CD4-positive, alpha-beta T cell treated with Interleukin-1 beta for 1 hour (primary cell): ENCODE data around the gene NF1.

Experiments used
- DNase-seq, 2 donors: peaks; one replicate each; pipeline ENCODE4 v3.0.0-alpha.2; 2020 to 2022

NF1 gene

GRCh38 chr17:31388770-31389656 lies 294.2 kb downstream of the NF1 start:
- peak; percentile 41 to 43 for DNase-seq

GRCh38 chr17:31389657-31390381 lies 295.0 kb downstream of the NF1 start:
- DNase-seq: no peak

DNA sequence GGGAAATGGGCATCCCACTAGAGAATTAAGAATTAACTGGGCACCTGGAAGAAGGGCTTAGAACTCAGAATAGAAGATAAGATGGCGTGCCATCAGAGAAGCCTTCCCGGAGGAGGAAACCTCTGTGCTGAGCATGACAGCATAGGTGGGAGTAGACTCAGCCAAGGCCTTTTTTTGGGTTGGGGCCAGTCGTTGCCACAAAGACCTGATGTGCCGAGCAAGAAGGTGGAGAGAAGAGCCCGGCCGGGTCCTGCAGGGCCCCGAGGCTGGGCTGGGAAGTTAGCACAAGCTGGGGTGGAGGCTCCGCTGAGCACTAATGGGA lies 295.6 kb downstream of the NF1 start:
- DNase-seq: no peak

- DNase-seq: no peak
Observed at GRCh38 chr17:31390748-31391495, 296.1 kb downstream of the NF1 start.

GRCh38 chr17:31391496-31391949 lies 296.7 kb downstream of the NF1 start, which contains the start of gene RAB11FIP4:
RAB11FIP4 (plus strand) TSS chr17:31391675; CDS start chr17:31391853, 178 bp downstream.
- peak in 1 of 2 donors; percentile 16 for DNase-seq

DNA sequence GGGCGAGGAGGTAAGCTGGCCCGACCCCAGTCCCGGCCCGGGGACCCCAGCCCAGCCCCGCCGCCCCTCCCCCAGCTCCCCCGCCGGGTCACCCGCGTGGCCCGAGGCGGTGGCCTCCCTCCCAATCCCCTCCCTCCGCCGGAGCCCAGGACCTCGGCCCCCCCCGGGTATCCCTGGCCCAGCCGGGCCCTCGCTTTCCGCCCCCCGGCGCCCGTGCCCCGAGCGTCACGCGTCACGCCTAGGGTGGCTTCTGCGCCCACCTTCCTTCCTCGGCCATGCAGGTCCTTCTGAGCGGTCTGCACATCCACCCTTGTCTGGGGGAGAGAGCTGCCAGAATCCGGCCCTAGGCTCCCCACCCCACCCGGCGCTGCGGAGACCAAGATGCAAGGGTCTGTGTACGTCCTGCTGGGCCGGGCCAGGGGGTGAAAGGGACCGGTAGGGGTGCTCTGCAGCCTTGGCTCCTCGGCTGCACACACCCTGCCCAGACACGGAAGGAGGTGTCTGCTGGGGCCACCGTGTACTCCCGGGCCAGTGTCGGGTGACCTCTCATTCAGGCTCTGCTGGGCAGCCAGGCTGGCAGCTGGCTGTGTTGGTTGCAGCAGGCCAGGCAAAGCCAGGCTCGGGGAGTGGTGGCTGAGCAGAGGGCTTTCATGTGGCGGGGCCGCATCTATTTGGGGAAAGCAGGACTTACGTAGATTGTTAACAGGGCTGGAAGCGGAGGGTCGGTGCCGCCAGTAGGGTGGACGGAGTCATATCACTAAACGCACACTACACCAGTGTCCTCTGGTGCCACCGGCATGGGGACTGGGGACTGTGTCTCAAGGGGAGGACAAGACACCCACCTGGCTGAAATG lies 297.5 kb downstream of the NF1 start:
- DNase-seq: no peak

- no peak for DNase-seq
Observed at GRCh38 chr17:31392856-31393748, 298.3 kb downstream of the NF1 start.

DNA sequence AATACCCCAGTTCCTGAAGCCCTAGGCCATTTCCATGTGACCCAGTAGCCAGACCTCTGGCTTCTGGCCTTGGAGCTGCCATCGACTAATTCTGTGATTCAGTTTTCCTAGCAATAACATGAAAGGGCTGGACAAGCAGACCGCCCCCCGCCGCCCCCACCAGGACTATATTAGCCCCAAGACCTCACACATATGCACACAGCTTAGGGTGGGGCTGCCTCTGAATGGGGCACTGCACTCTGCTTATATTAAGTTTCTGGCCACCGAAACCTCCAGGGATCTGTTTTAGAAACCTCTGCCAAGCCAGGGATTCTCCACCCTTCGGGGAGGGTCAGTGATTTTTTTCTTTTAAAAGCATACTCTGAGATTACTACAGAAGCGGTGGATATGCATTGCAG lies 299.0 kb downstream of the NF1 start:
- no peak for DNase-seq

DNA sequence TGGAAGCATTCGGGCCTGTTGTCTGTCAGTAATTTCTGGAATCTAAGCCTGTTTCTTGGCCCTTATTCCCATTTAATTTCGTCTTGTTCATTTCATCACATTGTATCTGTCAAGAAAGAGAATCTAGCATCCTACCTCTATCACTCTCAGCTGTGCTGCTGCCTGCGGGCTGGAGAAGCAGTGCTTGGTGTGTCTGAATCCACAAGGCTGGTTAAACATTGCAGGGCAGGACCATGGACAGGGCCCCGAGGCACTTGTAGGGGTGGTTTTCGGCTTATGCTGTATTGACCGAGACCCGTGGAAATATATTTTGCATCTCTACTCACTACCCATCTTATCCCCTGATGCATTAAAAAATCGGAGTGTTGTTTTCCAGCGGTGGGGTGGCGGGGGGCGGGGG lies 299.8 kb downstream of the NF1 start:
- peak in 1 of 2 donors; percentile 11 for DNase-seq

DNA sequence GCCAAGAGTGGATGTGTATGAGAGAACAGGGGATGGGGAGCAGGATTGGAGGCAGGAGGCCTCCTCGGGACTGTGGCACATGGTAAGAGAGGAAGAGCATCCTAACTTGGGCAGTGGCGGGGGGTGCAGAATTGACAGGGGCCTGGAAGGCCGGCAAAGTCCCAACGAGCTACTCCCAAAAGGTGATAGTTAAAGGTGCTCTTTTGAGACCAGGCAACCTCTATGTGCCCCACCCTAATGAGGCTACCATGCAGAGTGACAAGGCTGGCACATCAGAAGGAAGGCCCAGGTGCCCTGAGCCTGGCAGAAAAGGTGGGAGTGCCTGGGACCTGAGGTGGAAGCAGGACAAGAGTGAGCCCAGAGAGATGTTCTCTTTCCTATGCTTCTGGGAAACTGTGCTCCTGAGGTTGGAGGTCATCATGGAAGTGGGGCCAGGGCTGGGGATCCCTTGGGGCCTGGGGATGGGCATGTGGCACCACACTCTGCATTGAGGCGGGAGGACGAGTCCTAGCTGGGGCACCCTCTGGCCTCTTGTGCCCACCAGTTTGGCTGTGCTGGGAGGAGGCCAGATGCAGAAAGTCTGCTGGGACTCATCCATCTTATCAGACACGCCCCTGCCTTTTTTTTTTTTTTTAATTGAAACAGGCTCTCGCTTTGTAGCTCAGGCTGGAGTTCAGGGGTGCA lies 302.6 kb downstream of the NF1 start:
- no peak for DNase-seq

GRCh38 chr17:31398381-31399311 lies 303.9 kb downstream of the NF1 start:
- no peak for DNase-seq

GRCh38 chr17:31400481-31400950 lies 305.7 kb downstream of the NF1 start:
- DNase-seq: no peak

- no peak for DNase-seq
Observed at GRCh38 chr17:31401456-31402254, 306.9 kb downstream of the NF1 start.

DNA sequence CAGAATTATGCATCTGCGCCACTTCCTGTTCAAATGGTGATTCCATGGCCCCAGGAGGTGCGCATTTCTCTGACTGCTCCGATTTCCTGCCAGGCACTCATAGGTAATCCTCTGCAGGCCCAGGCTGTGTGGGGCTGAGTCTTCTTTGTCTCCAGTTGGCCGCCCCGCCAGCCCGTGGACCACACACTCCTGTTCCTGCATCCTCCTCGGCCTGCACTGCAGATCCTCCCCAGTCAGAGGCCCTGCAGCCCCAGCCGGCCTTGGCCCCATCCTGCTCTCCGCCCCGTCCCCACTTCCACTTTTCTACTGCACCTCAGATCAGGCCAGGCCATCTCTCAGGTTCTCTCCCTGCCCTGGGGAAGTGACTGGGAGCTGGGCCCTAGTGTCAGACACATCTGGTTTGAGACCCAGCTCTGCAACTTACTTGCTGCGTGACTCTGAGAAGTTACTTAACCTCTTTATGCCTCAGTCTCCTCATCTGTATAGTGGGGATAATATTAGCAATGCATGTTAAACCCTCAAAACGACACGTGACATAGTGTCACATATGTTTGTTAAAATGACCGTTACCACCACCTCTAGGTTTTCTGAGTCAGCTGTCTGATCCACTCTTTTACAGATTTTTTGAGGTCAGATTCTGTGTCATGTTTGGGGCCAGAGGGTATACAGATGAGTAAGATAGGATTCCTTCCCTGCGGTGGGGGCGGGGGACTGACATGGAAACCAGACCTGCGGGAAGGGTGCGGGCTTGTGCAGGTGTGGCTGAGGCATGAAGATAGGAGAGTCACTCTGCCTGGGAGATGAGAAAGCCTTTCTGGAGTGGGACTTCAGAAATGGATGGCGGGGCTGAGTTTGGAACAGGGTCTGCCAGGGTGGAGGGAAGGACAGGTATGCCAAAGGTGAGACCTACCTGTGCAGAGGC lies 309.5 kb downstream of the NF1 start:
- no peak for DNase-seq

DNA sequence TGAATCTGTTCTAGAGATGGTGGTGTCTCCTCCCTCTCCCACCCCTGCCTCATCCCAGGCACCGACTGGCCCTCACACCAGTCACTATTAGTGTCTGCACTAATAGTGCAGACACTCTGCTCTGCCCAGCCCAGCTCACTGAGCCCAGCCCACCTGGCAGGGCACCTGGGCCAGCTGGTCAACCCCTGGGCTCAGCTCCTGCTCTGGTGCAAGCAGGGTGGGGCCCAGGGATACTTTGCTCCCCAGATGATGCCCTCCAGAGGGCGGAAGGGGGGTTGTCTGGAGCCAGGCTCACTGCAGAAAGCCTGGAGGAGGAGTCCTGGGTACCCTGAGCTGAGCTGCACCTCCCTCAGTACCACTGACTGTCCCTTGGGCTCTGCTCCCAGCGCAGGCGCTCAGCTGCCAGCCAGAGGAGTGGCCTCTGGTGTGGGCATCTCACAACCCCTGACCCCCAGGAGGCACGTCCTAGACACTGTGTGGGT lies 311.2 kb downstream of the NF1 start:
- DNase-seq: no peak

GRCh38 chr17:31408586-31408985 lies 313.8 kb downstream of the NF1 start:
- DNase-seq: no peak

DNA sequence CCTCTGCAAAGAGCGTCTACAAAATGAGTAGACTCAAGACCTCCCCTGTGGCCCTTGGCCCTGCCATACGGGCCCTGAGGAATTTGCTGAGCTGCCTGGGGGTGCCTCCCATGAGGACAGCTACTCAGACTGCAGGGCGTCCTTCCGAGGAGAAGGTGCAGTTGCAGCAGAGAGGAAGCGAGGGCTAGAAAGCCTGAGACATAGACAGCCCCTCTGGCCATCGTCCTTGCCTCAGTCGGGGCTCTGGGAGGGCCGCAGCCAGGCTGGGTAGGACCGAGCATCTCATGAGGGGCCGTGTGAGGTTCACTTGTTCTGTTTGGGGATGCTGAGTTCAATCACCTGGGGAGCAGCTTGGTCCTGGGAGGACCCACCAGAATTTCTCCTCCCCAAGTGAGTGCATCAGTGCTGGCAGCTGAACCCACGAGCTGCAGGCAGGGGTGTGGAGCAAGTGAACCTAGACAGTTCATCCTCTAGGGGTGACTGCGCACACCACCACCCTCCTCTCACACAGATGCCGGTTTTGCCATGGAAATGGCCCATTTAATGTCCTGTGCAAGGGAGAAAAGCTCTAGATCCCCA lies 317.0 kb downstream of the NF1 start:
- DNase-seq: no peak
